PC-3 (cell line): Measurements from ENCODE around the gene ERAL1. TPM values are rescaled to one million over a fixed set of nuclear protein-coding genes. Genes with fewer than 3 reads are reported as not detected.
"Not testable (repeated sequence)": the region's sequence is repeated elsewhere in the genome, so short reads cannot be mapped to it uniquely, and the experiment has no call there.

ENCODE experiments used
- ATAC-seq: fragments of 200-7000 bp; cut with Tn5 transposase; 2 replicates; pipeline ENCODE4 v1.9.1; 2020; ENCODE audit warnings: mild to moderate bottlenecking, moderate library complexity
- BruUV-seq: library from RNA; stranded (reverse); fragments of 400-500 nt; replicated peaks from 2 replicates; lab custom pipeline; 2021; lab: Mats Ljungman, UMichigan
- CTCF ChIA-PET: fragments of 300-600 bp; sonication (Branson Sonifier 250); formaldehyde crosslinking; loops from one replicate; lab custom pipeline; 2022; ENCODE audit warnings: antibody characterized with exemption; lab: Charles Lee
- POLR2A ChIA-PET: fragments of 300-600 bp; sonication (Branson Sonifier 250); formaldehyde crosslinking; loops from one replicate; lab custom pipeline; 2022; ENCODE audit warnings: antibody characterized with exemption; ENCODE audit not compliant: unreplicated experiment; lab: Charles Lee
- DNase-seq: peaks from one replicate; pipeline ENCODE4 v3.0.0-alpha.2; 2015
- H2AFZ ChIP-seq: fragments of 300-600 bp; sonication (generic); 2 replicates; pipeline ENCODE4 v1.6.0; 2016; ENCODE audit warnings: antibody characterized with exemption, low read length
- H3F3A ChIP-seq: fragments of 300-600 bp; sonication (generic); one replicate; pipeline ENCODE4 v1.6.0; 2017; ENCODE audit warnings: antibody characterized with exemption, low read length, control low read depth, mild to moderate bottlenecking; ENCODE audit not compliant: unreplicated experiment
- H3K27ac ChIP-seq: fragments of 300-600 bp; sonication (generic); 2 replicates; pipeline ENCODE4 v1.5.1; 2016; ENCODE audit warnings: mild to moderate bottlenecking, low read length
- H3K27me3 ChIP-seq: fragments of 300-600 bp; sonication (generic); 2 replicates; pipeline ENCODE4 v1.6.1; 2016; ENCODE audit warnings: low read length, mixed read lengths
- H3K36me3 ChIP-seq: fragments of 300-600 bp; sonication (generic); 2 replicates; pipeline ENCODE4 v1.6.1; 2016; ENCODE audit warnings: low read depth, mixed run types, low read length, mixed read lengths
- H3K4me1 ChIP-seq: fragments of 300-600 bp; sonication (generic); 2 replicates; pipeline ENCODE4 v1.5.1; 2016; ENCODE audit warnings: low read length; ENCODE audit not compliant: insufficient read depth
- H3K4me2 ChIP-seq: fragments of 300-600 bp; sonication (generic); 2 replicates; pipeline ENCODE4 v1.6.0; 2016; ENCODE audit warnings: low read length
- H3K4me3 ChIP-seq: fragments of 300-600 bp; sonication (generic); 2 replicates; pipeline ENCODE4 v1.5.1; 2016; ENCODE audit warnings: mild to moderate bottlenecking, low read length, mixed read lengths
- H3K79me2 ChIP-seq: fragments of 300-600 bp; sonication (generic); 2 replicates; pipeline ENCODE4 v1.6.1; 2017; ENCODE audit warnings: low read length, mixed read lengths
- H3K9ac ChIP-seq: fragments of 300-600 bp; sonication (generic); 2 replicates; pipeline ENCODE4 v1.6.0; 2016; ENCODE audit warnings: mild to moderate bottlenecking, low read length
- H3K9me2 ChIP-seq: fragments of 300-600 bp; sonication (generic); replicated peaks from 2 replicates; pipeline ENCODE4 v1.6.1; 2016; ENCODE audit warnings: mixed run types, low read length, mixed read lengths
- H3K9me3 ChIP-seq: fragments of 300-600 bp; sonication (generic); 2 replicates; pipeline ENCODE4 v1.6.1; 2016; ENCODE audit warnings: low read length, mixed read lengths
- H4K20me1 ChIP-seq: fragments of 300-600 bp; sonication (generic); 2 replicates; pipeline ENCODE4 v1.6.1; 2016; ENCODE audit warnings: low read length, mixed read lengths
- CTCF ChIP-seq: fragments of 300-600 bp; sonication (generic); conservative IDR thresholded peaks from 2 replicates; pipeline ENCODE4 v1.5.1; 2017; ENCODE audit warnings: antibody characterized with exemption, low read depth, mild to moderate bottlenecking, low read length
- EZH2 ChIP-seq: fragments of 300-600 bp; sonication (generic); IDR thresholded peaks from one replicate; pipeline ENCODE4 v1.6.1; 2017; ENCODE audit warnings: antibody characterized with exemption, mild to moderate bottlenecking, low read length; ENCODE audit not compliant: unreplicated experiment
- EZH2phosphoT487 ChIP-seq: fragments of 300-600 bp; sonication (generic); IDR thresholded peaks from 2 replicates; pipeline ENCODE4 v1.6.1; 2018; ENCODE audit warnings: mild to moderate bottlenecking, antibody characterized with exemption, low read length, borderline replicate concordance
- intact Hi-C: fragments of 100-400 bp; cut with micrococcal nuclease; formaldehyde crosslinking; loops from 2 replicates; pipeline ENCODE4 v1.9.0; 2023
- total RNA-seq: library from RNA; depleted of rRNA; stranded (reverse); fragments of >200 nt; gene quantifications from 2 replicates; pipeline ENCODE4 v1.2.3, GENCODE V29; 2014

Gene ERAL1
- total RNA-seq, 1 experiment from 2014 or later, result 30.5 TPM

GRCh38 chr17:28828294-28829040 lies 26.3 kb upstream of the ERAL1 start:
- Histone ChIP-seq H3K9ac (no peak overlapping the region), H3F3A (no peaks in the 10 kb centered on the region), H3K4me3 (no peak overlapping the region), H3K9me3 (no peaks in the 10 kb centered on the region), H2AFZ (no peak overlapping the region), H3K27me3 (no peaks in the 10 kb centered on the region), H3K4me1 (no peaks in the 10 kb centered on the region), H4K20me1 (no peaks in the 10 kb centered on the region), H3K27ac (no peak overlapping the region), H3K4me2 (no peak overlapping the region), H3K36me3 (no peaks in the 10 kb centered on the region), H3K79me2 (peaks cover 12% of the 10 kb centered on the region), H3K9me2 (no peaks in the 10 kb centered on the region)
- ChIA-PET POLR2A (no interaction called here), CTCF (interaction anchor here (0.6 kb wide), 1 partner anchor 20 kb away, joined by 3 read pairs; no protein-coding TSS in a partner anchor)
- no peak for TF ChIP-seq CTCF
- no peak for TF ChIP-seq EZH2
- no peak for TF ChIP-seq EZH2phosphoT487
- BruUV-seq, result no TSS peak
- no peak for ATAC-seq
- intact Hi-C loops, result no loop called here
- DNase-seq, result no peak

- Histone ChIP-seq H3K4me3 (no peak overlapping the region), H3K79me2 (peaks cover 45% of the 10 kb centered on the region), H3K9ac (no peak overlapping the region), H3F3A (no peaks in the 10 kb centered on the region), H3K9me2 (no peaks in the 10 kb centered on the region), H4K20me1 (no peaks in the 10 kb centered on the region), H3K4me2 (no peak overlapping the region), H3K36me3 (0 out of 2 replicates have a peak, but pooled peaks cover 4% of the 10 kb centered on the region), H3K9me3 (no peaks in the 10 kb centered on the region), H3K4me1 (no peaks in the 10 kb centered on the region), H3K27me3 (no peaks in the 10 kb centered on the region), H3K27ac (no peak overlapping the region), H2AFZ (no peak overlapping the region)
- intact Hi-C loops, result no loop called here
- CTCF ChIA-PET, result no interaction called here
- TF ChIP-seq EZH2phosphoT487, result no peak
- TF ChIP-seq EZH2, result no peak
- TF ChIP-seq CTCF, result no peak
- BruUV-seq, result no TSS peak
- DNase-seq, result no peak
- ATAC-seq, result no peak
- POLR2A ChIA-PET, result no interaction called here
Measured at GRCh38 chr17:28834420-28834819, 20.4 kb upstream of the ERAL1 start.

- H3K9ac ChIP-seq, H2AFZ ChIP-seq, H3K27me3 ChIP-seq, H3K4me2 ChIP-seq, H4K20me1 ChIP-seq, H3K9me2 ChIP-seq, H3K4me1 ChIP-seq, H3K4me3 ChIP-seq, H3F3A ChIP-seq, BruUV-seq, DNase-seq, H3K9me3 ChIP-seq, POLR2A ChIA-PET, intact Hi-C loops, CTCF ChIA-PET, H3K36me3 ChIP-seq, ATAC-seq, H3K27ac ChIP-seq: not testable (repeated sequence)
- H3K79me2 ChIP-seq, result peaks cover 63% of the 10 kb centered on the region
Measured at GRCh38 chr17:28836541-28836940, 18.3 kb upstream of the ERAL1 start.
